HG02884 (cell line): Measurements from ENCODE around the gene LIMK1.

Experiments used
- ATAC-seq: cut with Tn5 transposase; IDR thresholded peaks from one replicate; pipeline ENCODE4 v1.9.1; 2021; ENCODE audit warnings: mild to moderate bottlenecking, moderate library complexity; ENCODE audit not compliant: unreplicated experiment

LIMK1 gene

GRCh38 chr7:74053589-74054186 lies 29.9 kb upstream of the LIMK1 start:
- no peak for ATAC-seq

GRCh38 chr7:74056096-74056915 lies 27.3 kb upstream of the LIMK1 start:
- ATAC-seq = no peak

- no peak for ATAC-seq
Observed at GRCh38 chr7:74057216-74057925, 26.2 kb upstream of the LIMK1 start.

- ATAC-seq = no peak
Observed at GRCh38 chr7:74057987-74058386, 25.6 kb upstream of the LIMK1 start.

- ATAC-seq = no peak
Observed at GRCh38 chr7:74058486-74058885, 25.1 kb upstream of the LIMK1 start.

- no peak for ATAC-seq
Observed at GRCh38 chr7:74059037-74059436, 24.6 kb upstream of the LIMK1 start.

- no peak for ATAC-seq
Observed at GRCh38 chr7:74059681-74060588, 23.7 kb upstream of the LIMK1 start.

- no peak for ATAC-seq
Observed at GRCh38 chr7:74061840-74062539, 21.6 kb upstream of the LIMK1 start.

GRCh38 chr7:74063223-74063641 lies 20.4 kb upstream of the LIMK1 start:
- ATAC-seq = no peak

- ATAC-seq = no peak
Observed at GRCh38 chr7:74063646-74064045, 20.0 kb upstream of the LIMK1 start.

- no peak for ATAC-seq
Observed at GRCh38 chr7:74064696-74065095, 18.9 kb upstream of the LIMK1 start.

GRCh38 chr7:74066626-74067025 lies 17.0 kb upstream of the LIMK1 start:
- ATAC-seq = no peak

GRCh38 chr7:74068378-74069085 lies 15.1 kb upstream of the LIMK1 start:
- ATAC-seq = no peak

GRCh38 chr7:74069086-74069541 lies 14.5 kb upstream of the LIMK1 start:
- no peak for ATAC-seq

GRCh38 chr7:74069790-74070618 lies 13.6 kb upstream of the LIMK1 start:
- no peak for ATAC-seq

GRCh38 chr7:74070619-74070921 lies 13.0 kb upstream of the LIMK1 start:
- ATAC-seq = no peak

GRCh38 chr7:74071121-74071520 lies 12.5 kb upstream of the LIMK1 start:
- no peak for ATAC-seq

- no peak for ATAC-seq
Observed at GRCh38 chr7:74074770-74075169, 8.8 kb upstream of the LIMK1 start.

GRCh38 chr7:74078461-74078860 lies 5.1 kb upstream of the LIMK1 start:
- no peak for ATAC-seq
